ENCODE data around the gene TTC39C.

TTC39C gene

GRCh38 chr18:24024425-24024824 lies 9.9 kb downstream of the TTC39C start:
- TF ChIP-seq TAF1 (IDR thresholded peaks at IDR 0.05; ENCODE audit: low read depth) (no peak), TCF12 (IDR thresholded peaks at IDR 0.05; ENCODE audit: low read depth) (no peak), CEBPB (IDR thresholded peaks at IDR 0.05) (no peak), FOXM1 (IDR thresholded peaks at IDR 0.05; ENCODE audit: borderline replicate concordance, low read depth) (no peak)
- TF ChIP-seq, protein P1, sequence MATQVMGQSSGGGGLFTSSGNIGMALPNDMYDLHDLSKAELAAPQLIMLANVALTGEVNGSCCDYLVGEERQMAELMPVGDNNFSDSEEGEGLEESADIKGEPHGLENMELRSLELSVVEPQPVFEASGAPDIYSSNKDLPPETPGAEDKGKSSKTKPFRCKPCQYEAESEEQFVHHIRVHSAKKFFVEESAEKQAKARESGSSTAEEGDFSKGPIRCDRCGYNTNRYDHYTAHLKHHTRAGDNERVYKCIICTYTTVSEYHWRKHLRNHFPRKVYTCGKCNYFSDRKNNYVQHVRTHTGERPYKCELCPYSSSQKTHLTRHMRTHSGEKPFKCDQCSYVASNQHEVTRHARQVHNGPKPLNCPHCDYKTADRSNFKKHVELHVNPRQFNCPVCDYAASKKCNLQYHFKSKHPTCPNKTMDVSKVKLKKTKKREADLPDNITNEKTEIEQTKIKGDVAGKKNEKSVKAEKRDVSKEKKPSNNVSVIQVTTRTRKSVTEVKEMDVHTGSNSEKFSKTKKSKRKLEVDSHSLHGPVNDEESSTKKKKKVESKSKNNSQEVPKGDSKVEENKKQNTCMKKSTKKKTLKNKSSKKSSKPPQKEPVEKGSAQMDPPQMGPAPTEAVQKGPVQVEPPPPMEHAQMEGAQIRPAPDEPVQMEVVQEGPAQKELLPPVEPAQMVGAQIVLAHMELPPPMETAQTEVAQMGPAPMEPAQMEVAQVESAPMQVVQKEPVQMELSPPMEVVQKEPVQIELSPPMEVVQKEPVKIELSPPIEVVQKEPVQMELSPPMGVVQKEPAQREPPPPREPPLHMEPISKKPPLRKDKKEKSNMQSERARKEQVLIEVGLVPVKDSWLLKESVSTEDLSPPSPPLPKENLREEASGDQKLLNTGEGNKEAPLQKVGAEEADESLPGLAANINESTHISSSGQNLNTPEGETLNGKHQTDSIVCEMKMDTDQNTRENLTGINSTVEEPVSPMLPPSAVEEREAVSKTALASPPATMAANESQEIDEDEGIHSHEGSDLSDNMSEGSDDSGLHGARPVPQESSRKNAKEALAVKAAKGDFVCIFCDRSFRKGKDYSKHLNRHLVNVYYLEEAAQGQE (IDR thresholded peaks at IDR 0.05; ENCODE audit: low read depth), result no peak
- TF ChIP-seq, protein P2, sequence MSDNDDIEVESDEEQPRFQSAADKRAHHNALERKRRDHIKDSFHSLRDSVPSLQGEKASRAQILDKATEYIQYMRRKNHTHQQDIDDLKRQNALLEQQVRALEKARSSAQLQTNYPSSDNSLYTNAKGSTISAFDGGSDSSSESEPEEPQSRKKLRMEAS (IDR thresholded peaks at IDR 0.05), result no peak

- TF ChIP-seq CEBPB (IDR thresholded peaks at IDR 0.05) (no peak), YY1 (IDR thresholded peaks at IDR 0.05; ENCODE audit: low read depth) (no peak), EP300 (IDR thresholded peaks at IDR 0.05; ENCODE audit: borderline replicate concordance) (no peak), ZBTB7A (IDR thresholded peaks at IDR 0.05; ENCODE audit: low read depth) (no peak), TEAD4 (IDR thresholded peaks at IDR 0.05) (no peak), RAD21 (IDR thresholded peaks at IDR 0.05; ENCODE audit: low read depth) (no peak), TAF1 (IDR thresholded peaks at IDR 0.05; ENCODE audit: low read depth) (no peak)
- TF ChIP-seq, protein P1 (IDR thresholded peaks at IDR 0.05; ENCODE audit: low read depth), result no peak
- TF ChIP-seq, protein P3, sequence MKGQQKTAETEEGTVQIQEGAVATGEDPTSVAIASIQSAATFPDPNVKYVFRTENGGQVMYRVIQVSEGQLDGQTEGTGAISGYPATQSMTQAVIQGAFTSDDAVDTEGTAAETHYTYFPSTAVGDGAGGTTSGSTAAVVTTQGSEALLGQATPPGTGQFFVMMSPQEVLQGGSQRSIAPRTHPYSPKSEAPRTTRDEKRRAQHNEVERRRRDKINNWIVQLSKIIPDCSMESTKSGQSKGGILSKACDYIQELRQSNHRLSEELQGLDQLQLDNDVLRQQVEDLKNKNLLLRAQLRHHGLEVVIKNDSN (IDR thresholded peaks at IDR 0.05), result no peak
These were observed 11.9 kb downstream of the TTC39C start for GRCh38 chr18:24026457-24026856.

DNA sequence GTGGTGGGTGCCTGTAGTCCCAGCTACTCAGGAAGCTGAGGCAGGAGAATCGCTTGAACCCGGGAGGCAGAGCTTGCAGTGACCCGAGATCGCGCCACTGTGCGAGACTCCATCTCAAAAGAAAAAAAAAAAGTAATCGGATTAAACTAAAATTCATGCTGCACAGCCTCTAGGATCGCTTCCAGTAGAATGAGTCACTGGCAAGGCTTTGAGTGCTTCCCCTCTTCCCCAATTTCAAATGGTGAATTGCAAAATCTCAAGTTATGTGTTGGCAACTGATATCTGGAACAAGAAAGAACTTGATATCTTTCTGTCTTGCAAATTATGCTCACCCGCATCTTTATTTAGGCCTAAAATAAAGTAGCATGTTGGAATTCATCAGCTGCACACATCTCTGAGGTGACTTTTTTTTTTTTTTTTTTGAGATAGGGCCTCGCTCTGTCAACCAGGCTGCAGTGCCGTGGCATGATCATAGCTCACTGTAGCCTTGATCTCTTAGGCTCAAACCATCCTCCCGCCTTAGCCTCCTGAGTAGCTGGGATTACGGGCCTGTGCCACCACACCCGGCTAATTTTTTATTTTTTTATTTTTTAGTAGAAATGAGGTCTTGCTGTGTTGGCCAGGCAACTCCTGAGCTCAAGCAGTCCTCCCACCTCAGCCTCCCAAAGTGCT lies 12.7 kb downstream of the TTC39C start:
- TF ChIP-seq FOXM1 (IDR thresholded peaks at IDR 0.05; ENCODE audit: borderline replicate concordance, low read depth), result no peak
- TF ChIP-seq TAF1 (IDR thresholded peaks at IDR 0.05; ENCODE audit: low read depth), result no peak
- TF ChIP-seq RAD21 (IDR thresholded peaks at IDR 0.05; ENCODE audit: low read depth), result no peak

DNA sequence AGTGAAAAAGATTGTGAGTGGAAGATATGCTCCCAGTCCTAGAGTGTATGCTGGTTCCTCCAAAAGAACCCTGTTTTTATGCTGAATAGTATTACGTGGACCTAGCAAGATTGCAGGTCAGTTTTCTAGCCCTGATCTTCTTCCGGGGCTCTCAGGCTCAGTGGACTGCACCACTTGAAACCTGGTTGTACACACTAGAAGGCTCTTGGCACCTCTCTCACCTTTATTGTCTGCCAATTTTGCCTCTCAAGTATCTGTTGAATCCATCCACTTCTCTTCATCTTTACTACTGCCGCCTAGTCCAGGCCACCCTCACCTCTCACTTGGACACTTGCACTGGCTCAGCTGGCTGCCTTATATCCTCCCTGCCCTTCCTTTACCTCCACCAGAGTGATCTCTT lies 16.8 kb downstream of the TTC39C start:
- TF ChIP-seq CEBPB (IDR thresholded peaks at IDR 0.05) (no peak), CREB1 (IDR thresholded peaks at IDR 0.05; ENCODE audit: low read depth) (no peak), YY1 (IDR thresholded peaks at IDR 0.05; ENCODE audit: low read depth) (no peak), ZBTB7A (IDR thresholded peaks at IDR 0.05; ENCODE audit: low read depth) (no peak), EP300 (IDR thresholded peaks at IDR 0.05; ENCODE audit: borderline replicate concordance) (no peak), TCF12 (IDR thresholded peaks at IDR 0.05; ENCODE audit: low read depth) (no peak), NFIC (IDR thresholded peaks at IDR 0.05) (no peak), FOXM1 (IDR thresholded peaks at IDR 0.05; ENCODE audit: borderline replicate concordance, low read depth) (no peak), RAD21 (IDR thresholded peaks at IDR 0.05; ENCODE audit: low read depth) (no peak), TAF1 (IDR thresholded peaks at IDR 0.05; ENCODE audit: low read depth) (no peak), EGR1 (IDR thresholded peaks at IDR 0.05) (no peak), TEAD4 (IDR thresholded peaks at IDR 0.05) (no peak)
- TF ChIP-seq, protein P2 (IDR thresholded peaks at IDR 0.05), result no peak
- TF ChIP-seq, protein P1 (IDR thresholded peaks at IDR 0.05; ENCODE audit: low read depth), result no peak
- TF ChIP-seq, protein P3 (IDR thresholded peaks at IDR 0.05), result no peak

- TF ChIP-seq, protein P3 (IDR thresholded peaks at IDR 0.05), result no peak
- TF ChIP-seq, protein P2 (IDR thresholded peaks at IDR 0.05), result no peak
- TF ChIP-seq NFIC (IDR thresholded peaks at IDR 0.05), result no peak
- no peak for TF ChIP-seq TCF12 (IDR thresholded peaks at IDR 0.05; ENCODE audit: low read depth)
- TF ChIP-seq EP300 (IDR thresholded peaks at IDR 0.05; ENCODE audit: borderline replicate concordance), result no peak
- no peak for TF ChIP-seq TEAD4 (IDR thresholded peaks at IDR 0.05)
- TF ChIP-seq, protein P1 (IDR thresholded peaks at IDR 0.05; ENCODE audit: low read depth), result no peak
- no peak for TF ChIP-seq YY1 (IDR thresholded peaks at IDR 0.05; ENCODE audit: low read depth)
- no peak for TF ChIP-seq FOXM1 (IDR thresholded peaks at IDR 0.05; ENCODE audit: borderline replicate concordance, low read depth)
- TF ChIP-seq CEBPB (IDR thresholded peaks at IDR 0.05), result no peak
- TF ChIP-seq CREB1 (IDR thresholded peaks at IDR 0.05; ENCODE audit: low read depth), result no peak
- TF ChIP-seq EGR1 (IDR thresholded peaks at IDR 0.05), result no peak
- TF ChIP-seq TAF1 (IDR thresholded peaks at IDR 0.05; ENCODE audit: low read depth), result no peak
- no peak for TF ChIP-seq RAD21 (IDR thresholded peaks at IDR 0.05; ENCODE audit: low read depth)
- no peak for TF ChIP-seq ZBTB7A (IDR thresholded peaks at IDR 0.05; ENCODE audit: low read depth)
These were observed 17.4 kb downstream of the TTC39C start for GRCh38 chr18:24031916-24032315.

Measured in Ishikawa (cell line).